HG03097 (cell line): ENCODE measurements around the gene BRINP2.

ENCODE experiments used
- ATAC-seq: cut with Tn5 transposase; IDR thresholded peaks from one replicate; pipeline ENCODE4 v1.9.1; 2021; ENCODE audit not compliant: unreplicated experiment, low FRiP score

BRINP2 gene

DNA sequence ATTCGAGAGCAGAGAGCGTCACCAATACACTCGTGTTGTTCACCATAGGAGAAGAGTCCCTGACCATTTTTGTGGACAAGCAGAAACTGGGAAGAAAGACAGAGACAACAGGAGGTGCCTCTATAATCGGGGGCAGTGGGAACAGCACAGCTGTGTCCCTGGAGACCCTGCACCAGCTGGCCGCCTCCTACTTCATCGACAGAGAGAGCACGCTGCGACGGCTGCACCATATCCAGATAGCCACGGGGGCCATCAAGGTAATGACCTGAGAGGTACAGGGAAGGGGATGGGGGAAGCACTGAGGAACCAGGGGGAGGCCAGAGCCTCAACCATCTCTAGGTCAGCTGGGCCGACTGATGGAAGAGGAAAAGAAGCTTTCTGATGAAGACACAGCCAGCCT is 86.4 kb downstream of the BRINP2 start:
- ATAC-seq, result no peak

DNA sequence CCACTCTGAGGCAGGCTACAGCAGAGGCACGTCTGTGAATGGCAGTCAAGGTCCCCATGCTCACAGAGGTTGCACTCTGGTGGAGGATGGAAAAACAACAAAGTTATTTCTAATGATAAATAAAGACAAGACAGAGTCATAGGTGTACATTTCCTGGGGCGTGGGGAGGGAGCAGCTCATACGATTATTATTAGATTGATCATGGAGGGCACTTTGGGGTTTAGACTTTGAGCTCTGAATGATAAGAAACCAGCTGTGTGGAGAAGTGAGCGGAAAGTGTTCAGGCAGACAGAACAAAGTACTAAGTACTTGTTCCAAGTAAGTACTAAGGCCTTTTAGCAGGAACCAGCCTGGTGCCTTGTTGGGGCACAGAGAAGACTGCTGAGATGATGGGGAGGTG is 86.8 kb downstream of the BRINP2 start:
- ATAC-seq, result no peak

DNA sequence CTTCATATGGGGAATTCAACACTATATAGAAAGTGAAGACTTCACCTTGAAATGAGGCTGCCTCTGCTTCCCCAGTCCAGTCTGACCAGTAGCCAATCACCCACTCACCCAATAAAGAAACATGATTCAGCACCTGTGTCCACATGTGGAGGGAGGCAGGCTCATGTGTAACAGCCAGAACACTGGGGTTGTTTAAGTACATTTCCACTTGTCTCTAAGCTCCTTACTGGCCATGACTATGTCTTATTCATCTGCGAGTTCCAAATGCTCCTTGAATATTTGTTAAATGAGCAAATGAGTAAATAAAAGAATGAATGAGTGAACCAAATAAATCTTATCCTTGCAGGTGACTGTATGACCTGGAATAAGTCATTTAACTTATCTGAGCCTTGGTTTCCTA is 100.1 kb downstream of the BRINP2 start:
- no peak for ATAC-seq

DNA sequence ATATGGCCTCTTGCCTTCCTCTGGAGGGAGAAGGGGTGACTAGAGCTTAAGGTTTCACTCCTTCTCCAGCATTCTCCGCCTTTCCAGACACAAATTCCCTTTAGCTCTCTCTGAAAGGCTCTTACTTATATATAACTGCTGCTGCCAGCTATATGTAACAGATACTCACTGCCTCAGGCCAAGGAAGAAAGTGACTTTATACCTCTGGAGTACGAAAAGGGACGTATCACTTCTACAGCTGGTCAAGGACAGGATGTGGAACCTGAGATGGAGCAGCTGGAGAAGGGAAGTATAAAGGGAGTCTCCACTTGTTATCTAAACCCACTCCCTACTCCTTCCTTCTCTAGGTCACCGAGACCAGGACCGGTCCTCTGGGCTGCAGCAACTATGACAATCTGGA is 102.4 kb downstream of the BRINP2 start:
- ATAC-seq, result no peak

DNA sequence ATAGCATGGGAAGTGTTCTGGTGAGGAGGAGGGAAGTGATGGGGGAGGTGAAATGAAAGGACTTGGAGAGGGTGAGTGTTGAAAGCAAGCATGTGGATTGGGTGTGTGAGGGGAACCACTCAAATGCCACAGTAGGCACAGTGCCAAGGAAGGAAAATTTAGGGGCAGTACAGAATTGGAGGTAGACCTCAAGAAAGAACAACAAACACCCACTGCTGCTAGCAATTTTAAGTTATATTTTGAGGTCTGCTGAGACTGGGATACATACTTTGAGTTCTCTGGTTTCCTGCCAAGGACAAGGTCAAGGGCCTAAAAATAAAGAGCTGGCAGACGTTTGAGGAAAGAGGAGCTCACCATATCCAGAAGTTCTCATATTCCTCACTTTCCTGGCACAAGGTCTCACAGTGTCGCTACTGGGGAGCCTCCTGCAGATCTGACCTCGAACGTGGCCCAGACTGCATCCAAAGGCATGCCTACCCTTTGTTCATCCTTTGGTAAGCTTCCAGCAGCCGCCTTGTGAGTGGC is 104.0 kb downstream of the BRINP2 start:
- ATAC-seq, result no peak

DNA sequence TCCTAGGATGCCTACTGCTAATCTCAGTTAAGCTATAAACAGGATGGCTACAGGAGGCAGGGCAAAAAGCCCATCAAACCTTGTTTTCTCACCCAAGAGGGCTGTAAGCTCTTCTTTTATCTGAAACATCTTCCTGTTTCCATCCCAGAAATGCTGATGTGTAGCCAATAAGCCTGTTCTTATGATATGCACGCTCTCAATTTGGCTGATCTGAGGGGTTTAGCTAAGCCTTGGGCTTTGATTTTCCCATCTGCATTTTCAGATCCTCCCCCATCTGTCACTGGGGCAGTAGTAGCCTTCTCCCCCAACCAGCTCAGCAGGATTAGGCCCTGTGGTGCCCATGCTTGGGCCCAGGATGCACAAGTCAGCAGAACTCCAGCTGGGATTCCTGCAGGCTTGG is 105.0 kb downstream of the BRINP2 start:
- no peak for ATAC-seq

DNA sequence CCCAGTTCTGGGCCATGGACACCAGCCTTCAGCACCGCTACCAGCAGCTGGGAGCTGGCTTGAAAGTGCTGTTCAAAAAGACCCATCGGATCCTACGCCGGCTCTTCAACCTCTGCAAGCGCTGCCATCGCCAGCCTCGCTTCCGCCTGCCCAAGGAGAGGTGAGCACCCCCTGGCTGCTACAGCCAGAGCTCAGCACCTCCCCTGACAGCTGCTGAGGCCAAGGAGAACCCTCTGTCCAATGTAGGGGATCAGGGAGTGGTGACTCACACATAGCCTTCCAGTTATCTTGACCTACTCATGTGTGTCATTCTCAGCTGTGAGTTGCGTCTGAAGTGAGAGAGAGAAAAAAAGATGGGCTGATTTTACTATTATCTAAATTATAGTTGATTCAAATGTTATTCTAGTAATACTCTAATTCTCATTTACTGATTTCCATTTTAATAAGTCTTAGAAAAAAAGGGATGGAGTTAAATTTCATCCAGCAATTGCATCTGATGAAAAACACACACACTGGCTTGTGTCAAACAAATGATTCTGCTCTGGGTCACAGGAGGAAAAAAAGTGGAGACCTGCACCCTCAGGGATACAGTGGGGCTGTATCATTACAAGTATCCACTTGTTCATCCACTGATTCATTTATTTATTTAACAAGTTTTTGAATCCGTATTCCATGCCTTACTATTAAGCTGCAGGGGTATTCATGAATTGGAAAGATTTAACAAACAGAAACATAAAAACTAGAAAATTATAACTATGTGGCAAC is 108.0 kb downstream of the BRINP2 start:
- ATAC-seq, result no peak

DNA sequence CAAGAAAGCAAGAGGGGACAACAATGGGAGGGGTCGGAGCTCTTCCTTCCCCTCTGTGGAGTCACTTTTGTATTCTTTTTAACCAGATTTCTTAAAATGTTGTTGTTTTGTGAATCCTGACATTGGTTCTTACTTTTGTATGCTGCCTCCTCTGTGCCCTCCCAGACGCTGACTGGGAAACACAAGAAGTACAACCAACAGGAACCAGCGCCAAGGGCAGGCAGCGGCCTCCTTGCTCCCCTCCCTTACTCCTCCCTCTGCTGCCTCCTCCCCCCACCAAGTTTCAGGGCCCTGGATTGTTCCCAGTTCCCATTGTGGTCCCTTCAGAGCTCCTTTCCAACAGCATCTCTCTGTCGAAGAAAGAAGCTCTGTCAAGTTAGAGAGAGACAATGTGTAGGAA is 111.1 kb downstream of the BRINP2 start:
- ATAC-seq, result no peak

DNA sequence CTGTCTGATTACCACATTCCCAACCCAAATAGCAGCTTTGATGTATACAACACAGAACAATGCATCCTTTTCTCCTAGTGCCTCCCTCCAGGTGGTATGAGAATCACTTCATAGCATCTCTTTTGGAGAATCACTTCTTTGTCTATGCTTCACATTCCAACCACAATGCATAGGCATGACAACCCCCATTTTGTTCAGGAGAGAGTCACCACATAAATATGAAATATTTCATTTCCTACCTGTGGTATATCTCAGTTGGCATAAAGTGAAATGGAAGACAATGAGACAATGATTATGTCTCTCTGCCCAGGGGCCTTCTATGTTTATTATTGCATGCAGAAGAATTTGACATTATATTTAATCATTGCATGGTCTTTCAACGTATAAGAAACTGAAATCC is 112.2 kb downstream of the BRINP2 start:
- ATAC-seq, result no peak

DNA sequence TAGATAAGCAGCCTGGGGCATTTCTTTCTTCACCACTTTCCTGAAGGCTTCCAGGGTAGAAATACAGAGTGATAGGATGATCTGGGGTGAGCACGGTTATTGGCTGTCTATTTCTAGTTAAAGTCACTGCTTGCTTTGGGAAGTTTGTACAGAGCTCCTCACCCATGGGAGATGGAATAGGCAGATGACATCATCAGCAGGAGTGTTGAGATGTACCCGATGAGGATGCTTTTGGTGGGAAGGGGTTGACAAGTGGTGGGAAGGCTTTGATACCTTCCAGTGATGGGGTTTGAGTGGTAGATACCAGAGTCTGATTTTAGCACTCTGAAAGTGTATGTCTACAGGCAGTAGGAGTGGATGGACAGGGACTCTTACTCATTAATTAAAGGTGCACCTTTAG is 112.6 kb downstream of the BRINP2 start:
- no peak for ATAC-seq

DNA sequence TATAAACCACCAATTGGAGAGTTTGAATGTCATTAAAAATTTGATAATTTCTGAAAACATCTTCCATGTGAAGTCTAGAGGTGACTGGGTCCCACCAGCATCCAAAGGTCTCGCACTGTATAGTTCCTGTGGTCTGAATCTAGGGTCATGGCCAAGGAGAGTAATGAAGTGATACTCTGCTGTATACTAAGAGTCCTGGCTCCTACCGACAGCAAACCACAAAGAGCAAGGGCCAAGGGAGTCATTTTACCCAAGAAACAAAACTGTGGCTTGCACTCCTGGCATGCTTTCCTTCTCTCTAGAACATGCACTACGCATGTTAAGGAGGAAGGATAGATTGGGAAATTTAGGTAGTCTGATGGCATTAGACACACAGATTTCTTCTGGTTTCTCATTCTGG is 115.6 kb downstream of the BRINP2 start:
- ATAC-seq, result no peak

DNA sequence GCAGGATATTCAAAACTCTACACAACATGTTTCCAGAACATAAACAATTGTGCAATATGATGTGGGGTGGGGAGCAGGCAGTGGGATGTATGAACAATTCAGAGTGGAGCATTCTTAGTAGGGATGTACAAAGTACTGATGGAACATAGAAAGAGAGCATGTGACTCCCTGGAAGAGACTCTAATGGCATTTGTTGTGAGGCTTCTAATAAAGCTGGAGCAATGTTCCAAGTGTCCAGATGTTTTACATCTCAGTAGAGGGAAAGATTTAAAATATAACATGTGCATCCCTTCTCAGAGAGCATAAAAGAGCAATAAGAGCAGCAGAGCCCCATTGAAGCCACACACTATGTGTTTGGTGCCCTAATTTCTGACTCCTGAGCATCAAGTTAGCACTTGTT is 116.5 kb downstream of the BRINP2 start:
- no peak for ATAC-seq

DNA sequence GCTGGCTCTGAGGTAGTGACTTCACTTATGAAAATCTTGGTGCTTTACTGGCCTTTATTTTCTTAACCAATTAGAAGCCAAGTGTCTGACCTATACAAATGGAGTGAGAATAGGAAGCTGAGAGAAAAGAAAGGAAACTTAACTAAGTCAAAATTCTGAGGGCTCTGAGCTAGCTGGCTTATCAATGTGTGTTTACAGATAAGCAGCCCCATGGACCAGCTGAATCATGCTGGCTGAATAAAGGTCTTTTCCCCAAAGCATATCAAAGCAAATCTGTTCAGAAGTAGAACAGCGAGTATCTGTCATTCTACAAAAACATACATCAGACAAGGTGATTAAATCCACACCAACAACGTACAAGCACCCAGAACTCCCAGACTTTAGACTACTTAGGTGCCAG is 117.2 kb downstream of the BRINP2 start:
- ATAC-seq, result no peak

DNA sequence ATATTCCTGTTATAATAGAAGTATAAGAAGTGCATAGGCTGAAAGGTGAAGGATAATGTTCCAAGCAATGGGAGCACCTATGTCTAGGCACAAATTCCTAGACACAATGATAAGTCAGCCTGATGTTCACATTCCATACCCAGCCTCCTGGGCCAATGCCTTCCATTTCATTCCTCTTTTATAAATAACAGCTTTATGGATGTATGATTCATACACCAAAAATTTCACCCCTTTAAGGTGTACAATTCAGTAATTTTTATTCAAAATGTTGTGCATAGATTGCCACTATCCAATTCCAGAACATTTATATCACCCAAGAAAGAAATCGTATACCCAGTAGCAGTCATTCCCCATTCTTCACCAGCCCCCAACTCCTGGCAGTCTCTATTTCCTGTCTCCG is 118.8 kb downstream of the BRINP2 start:
- ATAC-seq, result no peak

DNA sequence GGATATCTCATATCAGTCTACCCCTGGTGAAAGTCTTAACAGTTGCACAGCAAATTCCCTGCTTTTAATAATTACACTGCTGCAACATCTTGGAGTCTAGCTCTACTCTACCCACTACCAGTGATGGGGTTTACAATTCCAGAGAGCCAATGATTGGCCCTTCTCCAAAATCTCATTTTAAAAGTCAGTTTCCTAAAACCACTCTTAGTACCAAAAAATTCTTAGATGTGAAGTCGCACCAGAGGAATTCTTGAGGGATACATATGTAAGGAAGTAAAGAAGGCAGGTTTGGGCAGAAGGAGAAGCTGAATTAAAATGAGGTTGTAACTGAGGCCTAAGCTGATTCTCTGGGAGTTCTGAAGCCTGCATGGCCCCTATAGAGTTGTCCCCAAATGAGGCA is 129.7 kb downstream of the BRINP2 start:
- no peak for ATAC-seq

DNA sequence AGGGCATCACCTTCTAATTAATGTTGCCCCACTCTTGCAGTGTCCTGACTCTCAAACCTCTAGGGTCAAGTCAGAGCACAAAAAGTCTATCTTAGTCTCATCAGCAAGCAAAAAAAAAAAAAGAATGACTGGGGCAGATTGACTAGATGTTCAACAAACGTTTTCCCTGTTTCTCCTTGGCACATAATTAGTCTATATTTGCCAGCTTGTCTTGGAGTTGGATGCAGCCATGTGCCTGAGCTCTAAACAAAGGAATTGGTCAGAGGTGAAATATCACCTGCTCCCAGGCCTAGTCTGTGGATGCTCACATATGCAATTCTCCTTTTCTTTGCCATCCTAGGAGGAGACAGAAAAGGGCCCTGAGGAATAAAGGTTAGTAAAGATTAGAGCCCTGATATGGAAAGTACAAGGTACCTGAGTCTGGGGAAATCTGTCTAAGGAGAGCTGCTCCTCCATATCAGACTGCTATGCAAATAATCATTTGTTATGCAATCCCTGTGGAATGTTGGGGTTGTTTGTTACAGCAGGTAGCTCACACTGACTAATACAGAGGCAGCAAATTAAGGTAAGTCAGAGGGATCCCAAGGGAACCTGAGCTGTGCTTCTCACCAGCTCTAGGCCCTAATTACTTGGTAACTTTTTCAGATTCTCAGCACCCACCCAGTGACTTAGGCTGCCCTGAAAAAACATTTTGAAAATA is 130.8 kb downstream of the BRINP2 start:
- ATAC-seq, result no peak

DNA sequence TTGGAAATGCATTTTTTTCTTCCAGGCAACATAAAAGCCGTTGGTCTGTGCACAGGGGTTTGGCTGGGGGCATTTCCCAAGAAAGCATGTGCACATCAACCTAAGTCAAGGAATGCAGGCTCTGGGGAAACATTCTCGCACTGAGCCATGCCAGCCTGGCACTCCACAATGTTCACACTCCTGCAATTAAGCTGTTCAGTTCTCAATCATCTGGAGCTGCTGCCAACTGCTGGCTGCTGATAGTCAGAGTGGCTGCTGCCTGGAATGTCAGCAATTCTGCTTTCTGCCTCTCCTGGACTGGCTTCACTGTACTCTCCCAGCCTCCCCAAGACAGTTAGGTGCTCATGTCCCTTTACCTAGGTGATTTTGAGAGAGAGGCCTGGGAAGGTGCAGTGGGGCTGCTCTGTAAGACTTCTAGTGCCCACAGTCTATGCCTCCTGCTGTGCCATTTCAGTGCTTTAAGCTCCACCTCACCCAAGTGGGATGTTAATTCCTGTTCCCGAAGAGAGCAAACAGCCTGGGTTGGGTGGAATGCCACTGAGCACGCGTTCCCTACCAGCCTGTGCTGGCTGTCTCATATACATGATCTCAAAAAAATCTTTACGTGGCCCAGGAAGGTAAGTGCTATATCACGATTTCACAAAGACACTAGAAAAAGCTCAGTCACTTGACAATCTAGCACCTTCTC is 131.7 kb downstream of the BRINP2 start:
- no peak for ATAC-seq

DNA sequence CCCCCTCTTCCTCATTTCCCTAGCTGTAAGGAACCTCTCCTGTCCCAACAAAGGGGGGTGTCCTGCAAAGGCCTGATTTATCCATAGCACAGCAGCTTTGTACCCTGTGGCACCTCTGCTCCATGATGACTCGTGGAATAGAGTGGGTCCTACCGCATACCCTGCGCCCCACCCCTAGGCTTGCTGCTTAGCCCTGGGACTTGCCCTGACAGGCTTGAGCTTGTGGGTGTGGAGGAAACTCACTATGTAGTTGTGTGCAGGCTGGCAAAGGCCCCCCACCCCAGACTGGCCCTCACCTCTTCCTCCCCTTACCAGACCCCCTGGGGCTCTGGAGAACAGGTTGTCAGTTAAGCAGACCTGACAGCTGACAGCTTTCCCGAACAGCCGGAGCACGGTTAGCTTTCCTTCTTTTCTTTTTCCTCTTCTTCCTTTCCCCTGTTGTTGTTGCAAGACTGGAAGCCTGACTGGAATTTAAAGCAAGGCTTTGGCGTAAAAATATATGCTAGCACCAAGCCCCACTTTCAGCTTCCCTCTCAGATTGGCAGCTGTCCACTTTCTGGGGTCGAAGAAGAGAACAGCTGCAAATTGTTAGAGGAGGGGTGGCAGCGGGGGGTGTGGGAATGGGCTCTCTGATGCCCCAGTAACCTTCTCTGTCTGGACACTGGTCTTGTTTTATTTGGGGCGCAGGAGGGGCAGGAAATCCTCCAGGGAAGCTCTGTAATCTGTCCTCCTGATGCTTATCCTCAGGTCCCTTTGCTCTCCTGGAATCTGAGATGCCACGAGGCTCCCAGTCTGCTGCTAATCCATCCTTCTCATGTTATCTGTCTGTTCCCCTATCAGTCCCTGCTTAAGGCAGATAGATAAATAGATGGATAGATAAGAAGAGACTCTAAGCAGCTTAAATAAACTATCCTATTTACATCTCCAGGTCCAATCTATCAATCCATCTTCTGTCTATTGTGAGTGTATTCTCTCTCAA is 134.6 kb downstream of the BRINP2 start:
- no peak for ATAC-seq

DNA sequence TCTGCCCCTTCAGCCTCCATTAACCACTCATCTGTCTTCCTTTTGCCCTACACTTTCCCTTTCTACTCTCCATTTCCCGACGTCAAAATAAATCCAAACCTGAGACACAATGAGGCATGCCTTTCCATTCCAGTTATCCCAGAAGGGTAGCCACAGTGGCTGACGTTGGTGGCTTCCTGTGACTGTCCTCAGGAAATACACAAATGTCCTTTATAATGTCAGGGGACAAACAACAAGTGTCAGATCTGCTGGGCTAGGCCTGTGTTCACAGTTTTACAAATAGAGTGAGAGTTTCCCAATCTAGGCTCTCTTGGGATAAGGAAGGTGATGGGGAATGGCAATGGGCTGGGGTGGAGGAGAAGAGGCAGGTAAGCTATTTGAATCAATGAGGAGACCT is 135.3 kb downstream of the BRINP2 start:
- ATAC-seq, result no peak

DNA sequence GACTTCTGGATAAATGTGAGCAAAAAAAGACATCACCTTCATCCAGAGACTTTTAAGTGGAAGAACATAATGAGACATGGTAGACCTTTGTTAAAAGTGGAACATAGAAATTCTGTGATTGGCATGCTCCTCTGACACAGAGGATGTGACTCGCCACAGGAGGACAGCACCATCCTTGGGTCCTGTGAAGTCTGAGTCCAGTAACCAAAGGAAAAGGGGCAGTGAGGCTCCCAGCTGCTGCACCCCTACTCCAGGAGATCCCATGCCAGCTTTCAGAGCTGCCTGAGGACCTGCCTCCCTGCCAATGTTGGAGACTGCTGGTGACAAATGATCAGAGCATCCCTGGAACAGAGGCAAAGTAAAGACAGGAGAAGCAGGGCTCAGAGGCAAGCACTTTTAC is 136.2 kb downstream of the BRINP2 start:
- no peak for ATAC-seq
